Urinary bladder (tissue), 4 donors: ENCODE data around the gene ZNF511. TPM values are rescaled to one million over a fixed set of nuclear protein-coding genes. Genes with fewer than 3 reads are reported as not detected.
"Not testable (repeated sequence)": the region's sequence is repeated elsewhere in the genome, so short reads cannot be mapped to it uniquely, and the experiment has no call there.

Experiments
- DNase-seq: peaks from one replicate; pipeline ENCODE4 v3.0.0-alpha.2; 2015; ENCODE audit errors: extremely low spot score
- H3K27ac ChIP-seq: one replicate; pipeline ENCODE4 v1.5.1; 2013; ENCODE audit warnings: low read depth, mild to moderate bottlenecking, moderate library complexity
- H3K36me3 ChIP-seq: one replicate; pipeline ENCODE4 v1.6.1; 2013; ENCODE audit warnings: mild to moderate bottlenecking, moderate library complexity; ENCODE audit not compliant: insufficient read depth
- H3K4me1 ChIP-seq: one replicate; pipeline ENCODE4 v1.6.1; 2013; ENCODE audit warnings: mild to moderate bottlenecking, moderate library complexity; ENCODE audit not compliant: insufficient read depth
- H3K4me3 ChIP-seq: one replicate; pipeline ENCODE4 v1.5.1; 2013; ENCODE audit warnings: low read depth, low read length
- WGBS: extraction: QIAGEN DNeasy Blood & Tissue Kit; methylation state at CpG from one replicate; pipeline ENCODE4 v1.1.7; 2013; 5-methylcytosine and 5-hydroxymethylcytosine counted together
- polyA plus RNA-seq: library from polyadenylated mRNA; stranded (reverse); fragments of 200-250 nt; gene quantifications from one replicate; pipeline ENCODE4 v1.2.3, GENCODE V29; 2013
- total RNA-seq: library from RNA; depleted of rRNA; stranded (reverse); fragments of >200 nt; gene quantifications from one replicate; pipeline ENCODE4 v1.2.3, GENCODE V29; 2014
- donor health status: healthy with polysubstance abuse.
- donor health status: healthy.

The ZNF511 gene
- 24.1 TPM for total RNA-seq
- polyA plus RNA-seq: 41.5 TPM

- Histone ChIP-seq H3K36me3 (no peaks in the 10 kb centered on the region), H3K27ac (peak within 1 kb of the TSS; percentile 96), H3K4me1 (no peaks in the 10 kb centered on the region), H3K4me3 (peak within 1 kb of the TSS; percentile 81)
- DNase-seq: peak; percentile 20
- WGBS: under 1% methylated on average over 89 of the region's 89 CpGs
Observed at GRCh38 chr10:133308421-133309099, at the start of gene ZNF511, which contains the start of gene TUBGCP2. Gene ZNF511, plus strand, starts transcription at chr10:133308914. Its CDS starts 30 bp downstream, at chr10:133308944. Gene TUBGCP2, minus strand, starts transcription at chr10:133308872. Its CDS starts 5,931 bp downstream, at chr10:133302941.

GRCh38 chr10:133259602-133259989 lies 49.1 kb upstream of the ZNF511 start:
- Histone ChIP-seq H3K4me1 (no peaks in the 10 kb centered on the region), H3K36me3 (no peaks in the 10 kb centered on the region), H3K4me3 (no peak overlapping the region), H3K27ac (peak overlapping the region; percentile 35)
- DNase-seq: no peak
- WGBS: 75% methylated on average over 12 of the region's 12 CpGs

GRCh38 chr10:133260895-133261725 lies 47.6 kb upstream of the ZNF511 start:
- Histone ChIP-seq H3K27ac (peak overlapping the region; percentile 76), H3K36me3 (no peaks in the 10 kb centered on the region), H3K4me1 (no peaks in the 10 kb centered on the region), H3K4me3 (peak overlapping the region; percentile 80)
- 18% methylated on average over 50 of the region's 50 CpGs for WGBS
- DNase-seq: no peak

- Histone ChIP-seq H3K36me3 (no peaks in the 10 kb centered on the region), H3K4me1 (no peaks in the 10 kb centered on the region), H3K4me3 (peak overlapping the region; percentile 80), H3K27ac (peak overlapping the region; percentile 76)
- WGBS: 2% methylated on average over 79 of the region's 79 CpGs
- DNase-seq: no peak
Observed at GRCh38 chr10:133261726-133262325, 46.9 kb upstream of the ZNF511 start.

- H3K4me3 ChIP-seq: no peak overlapping the region
- no peak for DNase-seq
- no peaks in the 10 kb centered on the region for H3K4me1 ChIP-seq
- no peaks in the 10 kb centered on the region for H3K36me3 ChIP-seq
- no peak overlapping the region for H3K27ac ChIP-seq
- 89% methylated on average over 14 of the region's 14 CpGs for WGBS
Observed at GRCh38 chr10:133262696-133263095, 46.0 kb upstream of the ZNF511 start.

- DNase-seq: no peak
- Histone ChIP-seq H3K4me1 (no peaks in the 10 kb centered on the region), H3K27ac (no peak overlapping the region), H3K36me3 (no peaks in the 10 kb centered on the region), H3K4me3 (no peak overlapping the region)
- 84% methylated on average over 10 of the region's 10 CpGs for WGBS
Observed at GRCh38 chr10:133263674-133264073, 45.0 kb upstream of the ZNF511 start.

GRCh38 chr10:133264461-133264860 lies 44.3 kb upstream of the ZNF511 start:
- H3K36me3 ChIP-seq: no peaks in the 10 kb centered on the region
- no peaks in the 10 kb centered on the region for H3K4me1 ChIP-seq
- H3K27ac ChIP-seq: no peak overlapping the region
- no peak overlapping the region for H3K4me3 ChIP-seq
- DNase-seq: no peak
- WGBS: 67% methylated on average over 9 of the region's 9 CpGs

- H3K27ac ChIP-seq: not testable (repeated sequence)
- 82% methylated on average over 10 of the region's 10 CpGs for WGBS
Observed at GRCh38 chr10:133265052-133265451, 43.7 kb upstream of the ZNF511 start.

GRCh38 chr10:133266056-133266795 lies 42.5 kb upstream of the ZNF511 start:
- no peaks in the 10 kb centered on the region for H3K4me1 ChIP-seq
- DNase-seq: no peak
- peaks cover 1% of the 10 kb centered on the region for H3K36me3 ChIP-seq
- WGBS: 87% methylated on average over 21 of the region's 21 CpGs
- no peak overlapping the region for H3K27ac ChIP-seq
- no peak overlapping the region for H3K4me3 ChIP-seq

More at GRCh38 chr10:133265052-133265451, 43.7 kb upstream of the ZNF511 start:
- H3K4me3 ChIP-seq, H3K36me3 ChIP-seq, DNase-seq, H3K4me1 ChIP-seq: not testable (repeated sequence)

- H3K4me3 ChIP-seq: no peak overlapping the region
- 74% methylated on average over 14 of the region's 14 CpGs for WGBS
- peaks cover 1% of the 10 kb centered on the region for H3K36me3 ChIP-seq
- H3K27ac ChIP-seq: no peak overlapping the region
- DNase-seq: no peak
- no peaks in the 10 kb centered on the region for H3K4me1 ChIP-seq
Observed at GRCh38 chr10:133267293-133267692, 41.4 kb upstream of the ZNF511 start.

- Histone ChIP-seq H3K27ac (no peak overlapping the region), H3K4me3 (no peak overlapping the region), H3K36me3 (peaks cover 1% of the 10 kb centered on the region), H3K4me1 (no peaks in the 10 kb centered on the region)
- 86% methylated on average over 22 of the region's 22 CpGs for WGBS
- DNase-seq: no peak
Observed at GRCh38 chr10:133267829-133268228, 40.9 kb upstream of the ZNF511 start.

GRCh38 chr10:133268532-133268931 lies 40.2 kb upstream of the ZNF511 start:
- H3K27ac ChIP-seq: no peak overlapping the region
- DNase-seq: no peak
- H3K4me1 ChIP-seq: no peaks in the 10 kb centered on the region
- WGBS: 92% methylated on average over 22 of the region's 22 CpGs
- H3K36me3 ChIP-seq: peaks cover 1% of the 10 kb centered on the region
- no peak overlapping the region for H3K4me3 ChIP-seq

GRCh38 chr10:133269367-133269766 lies 39.3 kb upstream of the ZNF511 start:
- H3K4me1 ChIP-seq: no peaks in the 10 kb centered on the region
- WGBS: 89% methylated on average over 26 of the region's 26 CpGs
- H3K36me3 ChIP-seq: peaks cover 1% of the 10 kb centered on the region
- DNase-seq: no peak
- H3K4me3 ChIP-seq: no peak overlapping the region
- no peak overlapping the region for H3K27ac ChIP-seq
